GM13977 (cell line): ENCODE measurements around the gene OXSM.

Experiments
- DNase-seq: peaks from one replicate; pipeline ENCODE4 v3.0.0; 2012; ENCODE audit warnings: low spot score
- CTCF ChIP-seq: IDR thresholded peaks from 2 replicates; pipeline ENCODE4 v1.5.1; 2012; ENCODE audit warnings: mild to moderate bottlenecking, control low read depth; ENCODE audit not compliant: insufficient read depth; ENCODE audit errors: extremely low read depth, missing control alignments
- in situ Hi-C: fragments of 300-500 bp; cut with MboI; formaldehyde crosslinking; loops from one replicate; pipeline ENCODE4 v1.12.0; 2022; ENCODE audit warnings: low sequenced_read_pairs, low pct_unique_long_range_greater_than_20kb, mixed read lengths, inconsistent platforms; ENCODE audit not compliant: unreplicated experiment

The OXSM gene

GRCh38 chr3:25843332-25843731, 53.4 kb downstream of the OXSM start:
- TF ChIP-seq CTCF, result no peak
- in situ Hi-C loops, result no loop called here
- no peak for DNase-seq
